ENCODE results near the gene TKFC. TPM values are rescaled to one million over a fixed set of nuclear protein-coding genes. Genes with fewer than 3 reads are reported as not detected.
"Not testable (repeated sequence)": the region's sequence is repeated elsewhere in the genome, so short reads cannot be mapped to it uniquely, and the experiment has no call there.

The TKFC gene
- polyA plus RNA-seq, 1 donor: 20.7 TPM

GRCh38 chr11:61369372-61370348 lies 36.6 kb downstream of the TKFC start:
- no peak for DNase-seq

- no peak for DNase-seq
Observed at GRCh38 chr11:61370349-61371005, 37.4 kb downstream of the TKFC start.

- DNase-seq: no peak
Observed at GRCh38 chr11:61372659-61373420, 39.8 kb downstream of the TKFC start.

- no peak for DNase-seq
Observed at GRCh38 chr11:61375761-61376108, 42.7 kb downstream of the TKFC start.

GRCh38 chr11:61377461-61378160 lies 44.6 kb downstream of the TKFC start:
- DNase-seq: no peak

GRCh38 chr11:61378713-61379313 lies 45.8 kb downstream of the TKFC start:
- DNase-seq: no peak

GRCh38 chr11:61380884-61381283 lies 47.9 kb downstream of the TKFC start:
- DNase-seq: no peak

GRCh38 chr11:61383859-61384258 lies 50.8 kb downstream of the TKFC start:
- DNase-seq: not testable (repeated sequence)

GRCh38 chr11:61384271-61385242 lies 51.5 kb downstream of the TKFC start:
- no peak for DNase-seq

GRCh38 chr11:61390161-61390560 lies 57.1 kb downstream of the TKFC start:
- no peak for DNase-seq

- no peak for DNase-seq
Observed at GRCh38 chr11:61392981-61393595, 60.1 kb downstream of the TKFC start.

Other genes with a start within 250 kb of the TKFC start
- gene CD5, start 230.7 kb upstream of the TKFC start, polyA plus RNA-seq (ENCODE audit: insufficient read length): 0.13 TPM
- 22.0 TPM for gene VPS37C, start 171.8 kb upstream of the TKFC start, polyA plus RNA-seq (ENCODE audit: insufficient read length)
- not detected for gene PGA3, start 129.7 kb upstream of the TKFC start, polyA plus RNA-seq (ENCODE audit: insufficient read length)
- gene PGA4, start 110.9 kb upstream of the TKFC start, polyA plus RNA-seq (ENCODE audit: insufficient read length): 0.44 TPM
- 1.1 TPM for gene PGA5, start 92.1 kb upstream of the TKFC start, polyA plus RNA-seq (ENCODE audit: insufficient read length)
- 4.9 TPM for gene VWCE, start 37.9 kb upstream of the TKFC start, polyA plus RNA-seq (ENCODE audit: insufficient read length)
- gene DDB1, start 123 bp upstream of the TKFC start, polyA plus RNA-seq (ENCODE audit: insufficient read length): 190 TPM
- gene CYB561A3, start 28.7 kb downstream of the TKFC start, polyA plus RNA-seq (ENCODE audit: insufficient read length): 16.9 TPM
- 17.8 TPM for gene TMEM138, start 29.1 kb downstream of the TKFC start, polyA plus RNA-seq (ENCODE audit: insufficient read length)
- gene TMEM216, start 59.4 kb downstream of the TKFC start, polyA plus RNA-seq (ENCODE audit: insufficient read length): 11.2 TPM
- 78.3 TPM for gene CPSF7, start 96.7 kb downstream of the TKFC start, polyA plus RNA-seq (ENCODE audit: insufficient read length)
- 29.9 TPM for gene SDHAF2, start 96.9 kb downstream of the TKFC start, polyA plus RNA-seq (ENCODE audit: insufficient read length)
- not detected for gene LRRC10B, start 175.5 kb downstream of the TKFC start, polyA plus RNA-seq (ENCODE audit: insufficient read length)
- gene SYT7, start 247.8 kb downstream of the TKFC start, polyA plus RNA-seq (ENCODE audit: insufficient read length): 3.4 TPM